Panc1 (cell line): ENCODE results near the gene SLC6A6. TPM values are rescaled to one million over a fixed set of nuclear protein-coding genes. Genes with fewer than 3 reads are reported as not detected.
A peak's percentile ranks its signal among the peaks of the same experiment; 100 is the strongest.

Source experiments
- ATAC-seq: fragments of 200-7000 bp; cut with Tn5 transposase; 2 replicates; pipeline ENCODE4 v1.9.1; 2020; ENCODE audit warnings: mild to moderate bottlenecking, moderate library complexity
- BruUV-seq: library from RNA; stranded (reverse); fragments of 400-500 nt; replicated peaks from 2 replicates; lab custom pipeline; 2021; lab: Mats Ljungman, UMichigan
- CTCF ChIA-PET: fragments of 300-600 bp; sonication (Branson Sonifier 250); formaldehyde crosslinking; loops from one replicate; lab custom pipeline; 2022; ENCODE audit warnings: antibody characterized with exemption; lab: Charles Lee
- POLR2A ChIA-PET: fragments of 300-600 bp; sonication (Branson Sonifier 250); formaldehyde crosslinking; loops from one replicate; lab custom pipeline; 2022; ENCODE audit warnings: antibody characterized with exemption; lab: Charles Lee
- DNase-seq: peaks from one replicate; pipeline ENCODE4 v3.0.0-alpha.2; 2010; ENCODE audit warnings: low read depth, low spot score
- H3K27ac ChIP-seq: 2 replicates; pipeline ENCODE4 v1.5.1; 2011; ENCODE audit warnings: mild to moderate bottlenecking, low read length, inconsistent platforms
- H3K27me3 ChIP-seq: fragments of 200-500 bp; sonication (Bioruptor generic); 2 replicates; pipeline ENCODE4 v1.6.0; 2014; ENCODE audit warnings: low read length, inconsistent platforms; ENCODE audit not compliant: control insufficient read depth, insufficient read depth
- H3K36me3 ChIP-seq: fragments of 200-500 bp; sonication (Bioruptor generic); 2 replicates; pipeline ENCODE4 v1.5.1; 2014; ENCODE audit warnings: inconsistent platforms, mild to moderate bottlenecking, low read length, moderate library complexity; ENCODE audit not compliant: control insufficient read depth, insufficient read depth
- H3K4me1 ChIP-seq: 2 replicates; pipeline ENCODE4 v1.5.1; 2011; ENCODE audit warnings: inconsistent platforms, mild to moderate bottlenecking, low read length, moderate library complexity; ENCODE audit not compliant: control insufficient read depth, insufficient read depth
- H3K4me3 ChIP-seq, 2 experiments: 2 replicates each; pipeline ENCODE4 v1.5.1; 2011 to 2012; ENCODE audit warnings: low read depth in 2 of 2, low read length in 2 of 2, mild to moderate bottlenecking in 2 of 2, inconsistent platforms in 1 of 2, moderate library complexity in 1 of 2
- H3K9me3 ChIP-seq: fragments of 200-500 bp; sonication (Bioruptor generic); 2 replicates; pipeline ENCODE4 v1.5.1; 2014; ENCODE audit warnings: low read depth, mild to moderate bottlenecking, inconsistent platforms, low read length, moderate library complexity; ENCODE audit not compliant: control insufficient read depth, insufficient read depth
- CTCF ChIP-seq: fragments of 450-650 bp; IDR thresholded peaks from 2 replicates; pipeline ENCODE4 v1.5.1; 2017; ENCODE audit warnings: mild to moderate bottlenecking
- POLR2AphosphoS5 ChIP-seq: IDR thresholded peaks from 2 replicates; pipeline ENCODE4 v1.6.1; 2012; ENCODE audit warnings: mild to moderate bottlenecking, low read depth, low read length, moderate library complexity
- REST ChIP-seq, 2 experiments: IDR thresholded peaks; 2 replicates each; pipeline ENCODE4 v1.6.1; 2011 to 2012; ENCODE audit warnings: low read depth in 2 of 2, control low read depth in 1 of 2, low read length in 1 of 2, mild to moderate bottlenecking in 1 of 2, moderate library complexity in 1 of 2; ENCODE audit not compliant: insufficient read depth in 1 of 2
- SIN3A ChIP-seq: IDR thresholded peaks from 2 replicates; pipeline ENCODE4 v1.6.1; 2012; ENCODE audit warnings: low read depth, mild to moderate bottlenecking, low read length, moderate library complexity, borderline replicate concordance; ENCODE audit not compliant: insufficient read depth
- TCF7L2 ChIP-seq: IDR thresholded peaks from 2 replicates; pipeline ENCODE4 v1.6.1; 2011; ENCODE audit warnings: mild to moderate bottlenecking, low read depth, low read length, inconsistent platforms
- in situ Hi-C: cut with HindIII; loops from 2 replicates; pipeline ENCODE4 v1.10.0; 2016; ENCODE audit warnings: low sequenced_read_pairs, low pct_unique_long_range_greater_than_20kb
- intact Hi-C: fragments of 100-400 bp; cut with micrococcal nuclease; formaldehyde crosslinking; loops from one replicate; pipeline ENCODE4 v1.10.0; 2022; ENCODE audit not compliant: unreplicated experiment
- total RNA-seq: library from RNA; stranded (reverse); gene quantifications from one replicate; pipeline ENCODE4 v1.2.1, GENCODE V29; 2021; ENCODE audit not compliant: unreplicated experiment

Gene SLC6A6
- total RNA-seq, 1 experiment from 2014 or later = 61.0 TPM

GRCh38 chr3:14404186-14404585 is 1.8 kb downstream of the SLC6A6 start:
- ATAC-seq (no peak), DNase-seq (no peak)
- BruUV-seq = no TSS peak
- ChIA-PET CTCF (interaction anchor here (0.8 kb wide), 1 partner anchor 47 kb away, joined by 3 read pairs; no protein-coding TSS in a partner anchor), POLR2A (interaction anchor here (0.7 kb wide), 1 partner anchor 893 kb away, joined by 3 read pairs; no protein-coding TSS in a partner anchor)
- TF ChIP-seq POLR2AphosphoS5 (no peak), SIN3A (no peak), TCF7L2 (no peak), CTCF (no peak), REST (IDR thresholded peaks at IDR 0.05; ENCODE audit: insufficient read depth in 1 of 2, low read depth in 2 of 2, low read length in 1 of 2) (no peak)
- Histone ChIP-seq H3K27me3 (no peaks in the 10 kb centered on the region), H3K36me3 (no peaks in the 10 kb centered on the region; the same call in 1 of the 2 replicates), H3K4me1 (peaks cover 33% of the 10 kb centered on the region), H3K4me3 (peak overlapping the region; percentile 87 to 88), H3K9me3 (no peaks in the 10 kb centered on the region), H3K27ac (peak overlapping the region; percentile 85)
- intact Hi-C loops (loop anchor here (10.0 kb wide), 1 partner anchor 51 kb away; no protein-coding TSS in a partner anchor), in situ Hi-C loops (no loop called here)

- no peak for DNase-seq
- peaks cover 35% of the 10 kb centered on the region for H3K4me1 ChIP-seq
- H3K9me3 ChIP-seq = no peaks in the 10 kb centered on the region
- ATAC-seq = no peak
- no TSS peak for BruUV-seq
- TF ChIP-seq POLR2AphosphoS5 = no peak
- no peak for TF ChIP-seq TCF7L2
- no peak for TF ChIP-seq CTCF
- TF ChIP-seq SIN3A = no peak
- TF ChIP-seq REST (IDR thresholded peaks at IDR 0.05; ENCODE audit: insufficient read depth in 1 of 2, low read depth in 2 of 2, low read length in 1 of 2) = no peak
- H3K36me3 ChIP-seq = no peaks in the 10 kb centered on the region; the same call in 1 of the 2 replicates
- peak overlapping the region; percentile 85 for H3K27ac ChIP-seq
- ChIA-PET CTCF (interaction anchor here (0.8 to 1.5 kb wide), 2 partner anchors 46 to 201 kb away, joined by 3 to 4 read pairs; no protein-coding TSS in a partner anchor), POLR2A (interaction anchor here (0.7 kb wide), 1 partner anchor 893 kb away, joined by 3 read pairs; no protein-coding TSS in a partner anchor)
- peak overlapping the region; percentile 87 to 88 for H3K4me3 ChIP-seq
- in situ Hi-C loops (no loop called here), intact Hi-C loops (loop anchor here (10.0 kb wide), 1 partner anchor 50 kb away; no protein-coding TSS in a partner anchor)
- H3K27me3 ChIP-seq = no peaks in the 10 kb centered on the region
These were observed 2.4 kb downstream of the SLC6A6 start for GRCh38 chr3:14404631-14405359.
